ENCODE data around the gene JAG1. TPM values are rescaled to one million over a fixed set of nuclear protein-coding genes. Genes with fewer than 3 reads are reported as not detected.

JAG1 gene
- total and polyA plus RNA-seq, 2 of the 4 experiments (the other 2 are of a cell fraction): 10.2 to 22.6 TPM

DNA sequence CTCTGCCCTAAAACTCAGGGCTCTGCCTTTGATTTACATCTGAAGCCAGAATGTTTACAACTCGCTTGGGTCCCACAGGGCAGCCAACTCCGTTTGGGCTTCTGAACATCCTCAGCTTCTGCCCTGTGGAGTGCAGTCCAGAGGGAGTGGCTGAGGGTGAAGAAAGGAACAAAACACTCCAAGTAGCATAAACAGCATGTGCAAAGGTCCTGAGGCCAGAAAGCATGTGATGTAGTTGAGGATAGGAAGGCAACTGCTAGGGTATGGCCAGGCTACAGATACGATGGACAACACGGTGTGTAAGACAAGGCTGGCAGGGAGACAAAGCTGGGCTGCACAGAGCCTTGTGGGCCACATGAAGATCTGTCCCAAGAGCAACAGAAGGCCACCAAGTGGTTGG is 12.5 kb downstream of the JAG1 start:
- CTCF ChIA-PET: interaction anchor here (0.9 kb wide), 1 partner anchor 109 kb away, joined by 3 read pairs; no protein-coding TSS in a partner anchor

More for the DNA sequence above, 12.5 kb downstream of the JAG1 start:
- Histone ChIP-seq H2BK120ac (ENCODE audit: low read depth, low read length) (no peak overlapping the region), H3K27ac (ENCODE audit: insufficient read depth, low read length) (no peak overlapping the region), H2AK5ac (ENCODE audit: low read depth, low read length) (peak overlapping the region; percentile 69; the same call in 1 of the 2 replicates), H4K5ac (ENCODE audit: low read depth, low read length) (no peak overlapping the region), H3K9me3 (ENCODE audit: control insufficient read depth, insufficient read depth, low read length) (no peaks in the 10 kb centered on the region), H2BK20ac (ENCODE audit: low read depth, low read length) (no peak overlapping the region), H2BK15ac (ENCODE audit: low read depth, low read length) (no peak overlapping the region), H2AFZ (replicated peaks; ENCODE audit: low read length, poor library complexity) (no peak overlapping the region), H3K27me3 (ENCODE audit: control insufficient read depth, insufficient read depth, low read length) (no peaks in the 10 kb centered on the region), H4K20me1 (ENCODE audit: insufficient read depth, low read length) (peaks cover 28% of the 10 kb centered on the region; the same call in 1 of the 2 replicates), H3K9ac (ENCODE audit: low read depth, low read length) (no peak overlapping the region), H3K18ac (ENCODE audit: low read depth, low read length) (no peak overlapping the region), H4K8ac (ENCODE audit: low read depth in 2 of 2, low read length in 2 of 2) (peak overlapping the region in 1 of 2 experiments; percentile 38; a peak in 1 of 4 replicates), H3K56ac (ENCODE audit: extremely low read depth, insufficient read depth, low read length) (no peak overlapping the region), H4K91ac (ENCODE audit: insufficient read depth, low read depth, low read length) (no peak overlapping the region), H3K36me3 (ENCODE audit: control insufficient read depth, insufficient read depth, low read length) (peaks cover 68% of the 10 kb centered on the region), H3K9me1 (ENCODE audit: insufficient read depth, low read length) (peaks cover 32% of the 10 kb centered on the region; the same call in 1 of the 2 replicates), H3K4me3 (ENCODE audit: insufficient read depth, low read depth, low read length) (no peak overlapping the region), H3K4ac (ENCODE audit: low read depth, low read length) (peak overlapping the region; percentile 31), H2AK9ac (replicated peaks; ENCODE audit: low read depth, low read length, poor library complexity) (no peak overlapping the region), H3K4me2 (ENCODE audit: low read depth, low read length) (no peak overlapping the region), H3K14ac (replicated peaks; ENCODE audit: low read depth, low read length) (no peak overlapping the region), H3K4me1 (ENCODE audit: control insufficient read depth, insufficient read depth, low read length) (peaks cover 14% of the 10 kb centered on the region), H3K79me1 (ENCODE audit: low read depth in 1 of 2, low read length in 2 of 2) (peaks cover 41 to 70% of the 10 kb centered on the region in 2 experiments), H3K23ac (ENCODE audit: low read depth, low read length) (peak overlapping the region; percentile 35; the same call in 1 of the 2 replicates), H2BK5ac (ENCODE audit: low read depth, low read length, poor library complexity, severe bottlenecking) (no peak overlapping the region)
- DNase-seq: no peak
- WGBS, 2 experiments (ENCODE audit: extremely low coverage in 2 of 2, insufficient read length in 1 of 2): 69% methylated on average over 2 of the region's 4 CpGs; no CpG with 5 or more reads in 1 of the 2 experiments
- TF ChIP-seq CEBPB (IDR thresholded peaks at IDR 0.05; ENCODE audit: low read depth, low read length) (no peak), RCOR1 (IDR thresholded peaks at IDR 0.05; ENCODE audit: insufficient replicate concordance, low read length) (no peak), CHD1 (IDR thresholded peaks at IDR 0.05; ENCODE audit: low read depth, low read length) (no peak), MAFK (IDR thresholded peaks at IDR 0.05; ENCODE audit: low read depth, low read length) (no peak)
- TF ChIP-seq, protein P1, sequence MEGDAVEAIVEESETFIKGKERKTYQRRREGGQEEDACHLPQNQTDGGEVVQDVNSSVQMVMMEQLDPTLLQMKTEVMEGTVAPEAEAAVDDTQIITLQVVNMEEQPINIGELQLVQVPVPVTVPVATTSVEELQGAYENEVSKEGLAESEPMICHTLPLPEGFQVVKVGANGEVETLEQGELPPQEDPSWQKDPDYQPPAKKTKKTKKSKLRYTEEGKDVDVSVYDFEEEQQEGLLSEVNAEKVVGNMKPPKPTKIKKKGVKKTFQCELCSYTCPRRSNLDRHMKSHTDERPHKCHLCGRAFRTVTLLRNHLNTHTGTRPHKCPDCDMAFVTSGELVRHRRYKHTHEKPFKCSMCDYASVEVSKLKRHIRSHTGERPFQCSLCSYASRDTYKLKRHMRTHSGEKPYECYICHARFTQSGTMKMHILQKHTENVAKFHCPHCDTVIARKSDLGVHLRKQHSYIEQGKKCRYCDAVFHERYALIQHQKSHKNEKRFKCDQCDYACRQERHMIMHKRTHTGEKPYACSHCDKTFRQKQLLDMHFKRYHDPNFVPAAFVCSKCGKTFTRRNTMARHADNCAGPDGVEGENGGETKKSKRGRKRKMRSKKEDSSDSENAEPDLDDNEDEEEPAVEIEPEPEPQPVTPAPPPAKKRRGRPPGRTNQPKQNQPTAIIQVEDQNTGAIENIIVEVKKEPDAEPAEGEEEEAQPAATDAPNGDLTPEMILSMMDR (conservative IDR thresholded peaks at IDR 0.05; ENCODE audit: low read depth, low read length): no peak
- dilution Hi-C loops (cut with HindIII; ENCODE audit: low sequenced_read_pairs, unreplicated experiment) (loop anchor here (25.0 kb wide), 1 partner anchor 876 kb away; no protein-coding TSS in a partner anchor), intact Hi-C loops (cut with micrococcal nuclease) (no loop called here), in situ Hi-C loops (cut with MboI; ENCODE audit: low sequenced_read_pairs) (loop anchor here (10.0 kb wide), 1 partner anchor 614 kb away; no protein-coding TSS in a partner anchor)
- POLR2A ChIA-PET (ENCODE audit: unreplicated experiment): no interaction called here
- ATAC-seq (ENCODE audit: low read depth): no peak
- BruUV-seq (replicated peaks): no TSS peak

All from IMR-90 (cell line).